Inflammatory macrophage treated with lipopolysaccharide for 4 hours (primary cell): Measurements from ENCODE around the gene ALDH8A1.

Experiments
- DNase-seq: peaks from one replicate; pipeline ENCODE4 v3.0.0-alpha.2; 2020

Gene ALDH8A1

GRCh38 chr6:134948691-134949090 lies 1.2 kb downstream of the ALDH8A1 start:
- DNase-seq = no peak

DNA sequence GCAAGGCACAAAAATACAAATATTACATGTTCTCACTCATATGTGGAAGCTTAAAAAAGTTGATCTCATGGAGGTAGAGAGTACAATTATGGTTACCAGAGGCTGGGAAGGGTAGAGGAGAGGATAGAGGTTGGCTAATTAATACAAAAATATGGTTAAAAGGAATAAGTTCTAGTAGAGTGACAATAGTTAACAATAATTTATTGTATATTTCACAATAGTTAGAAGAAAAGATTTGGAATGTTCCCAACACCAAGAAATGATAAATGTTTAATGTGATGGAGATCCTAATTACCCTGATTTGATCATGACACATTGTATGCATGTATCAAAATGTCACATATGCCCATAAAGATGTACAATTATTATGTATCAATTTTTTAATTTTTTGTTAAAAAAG lies 1.8 kb downstream of the ALDH8A1 start:
- DNase-seq = no peak

- no peak for DNase-seq
Measured at GRCh38 chr6:134945045-134945444, 4.9 kb downstream of the ALDH8A1 start.

DNA sequence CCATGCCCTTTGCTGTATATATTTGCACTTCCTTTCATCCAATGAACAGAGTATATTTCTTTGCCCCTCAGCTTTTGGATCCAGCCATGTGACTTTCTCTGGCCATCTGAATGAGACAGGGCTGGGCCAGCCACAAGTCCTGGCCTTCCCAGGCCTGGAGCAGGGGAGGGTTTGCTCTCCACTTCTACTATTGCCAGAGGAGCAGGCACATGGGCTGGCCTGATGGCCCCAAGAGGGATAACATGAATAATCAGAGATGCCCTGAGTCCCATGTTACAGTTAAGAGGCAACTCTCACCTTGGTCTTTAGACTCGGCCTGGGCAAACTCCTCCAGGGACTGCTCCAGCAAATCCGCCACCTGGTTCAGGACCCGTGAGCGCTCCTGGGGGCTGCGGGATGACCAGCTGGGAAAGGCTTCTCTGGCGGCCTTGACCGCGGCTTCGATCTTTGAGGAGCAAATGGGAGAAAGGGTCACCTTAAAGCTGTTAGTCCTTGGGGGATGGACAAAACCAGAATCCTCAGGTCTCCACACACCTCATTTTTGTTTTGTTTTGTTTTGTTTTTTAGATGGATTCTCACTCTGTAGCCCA lies 6.3 kb downstream of the ALDH8A1 start:
- DNase-seq = no peak

DNA sequence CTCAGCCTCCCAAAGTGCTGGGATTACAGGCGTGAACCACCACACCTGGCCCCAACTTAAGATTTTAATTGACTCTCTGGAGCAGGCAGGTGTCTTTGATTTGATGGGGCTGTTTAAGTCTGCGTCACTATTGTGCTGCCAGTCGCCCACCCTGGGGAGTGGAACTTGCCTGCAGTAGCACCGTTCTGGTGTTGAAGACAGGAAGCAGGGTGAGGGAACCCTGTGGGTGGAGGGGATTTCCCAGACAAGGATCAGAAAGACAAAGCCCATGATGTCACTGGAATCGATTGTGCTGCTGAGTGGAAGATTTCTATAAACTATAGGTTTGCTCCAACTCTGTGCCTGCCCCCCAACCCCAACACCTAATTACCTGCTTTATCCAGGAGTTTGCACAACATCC lies 11.0 kb downstream of the ALDH8A1 start:
- peak; percentile 69 for DNase-seq

DNA sequence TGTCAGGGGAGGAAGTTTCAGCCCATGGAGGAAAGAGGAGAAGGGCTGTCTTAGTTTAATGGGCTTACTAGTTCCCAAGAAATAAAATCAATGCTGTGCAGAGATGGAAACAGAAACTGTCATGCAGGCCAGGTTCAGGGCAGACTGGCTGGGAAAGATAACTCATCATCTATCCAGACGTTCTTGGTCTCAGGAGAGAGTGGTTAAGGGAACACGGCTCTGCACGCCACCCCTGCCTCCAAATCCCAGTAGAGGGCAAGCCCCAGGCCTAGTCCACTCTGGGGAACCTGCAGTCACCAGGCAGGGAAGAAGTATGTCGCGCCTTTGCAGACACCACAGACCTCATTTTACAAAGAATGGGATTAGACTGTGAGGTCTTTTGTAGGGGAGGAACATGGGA lies 12.5 kb downstream of the ALDH8A1 start:
- DNase-seq = no peak

- DNase-seq = no peak
Measured at GRCh38 chr6:134936931-134937330, 13.0 kb downstream of the ALDH8A1 start.

DNA sequence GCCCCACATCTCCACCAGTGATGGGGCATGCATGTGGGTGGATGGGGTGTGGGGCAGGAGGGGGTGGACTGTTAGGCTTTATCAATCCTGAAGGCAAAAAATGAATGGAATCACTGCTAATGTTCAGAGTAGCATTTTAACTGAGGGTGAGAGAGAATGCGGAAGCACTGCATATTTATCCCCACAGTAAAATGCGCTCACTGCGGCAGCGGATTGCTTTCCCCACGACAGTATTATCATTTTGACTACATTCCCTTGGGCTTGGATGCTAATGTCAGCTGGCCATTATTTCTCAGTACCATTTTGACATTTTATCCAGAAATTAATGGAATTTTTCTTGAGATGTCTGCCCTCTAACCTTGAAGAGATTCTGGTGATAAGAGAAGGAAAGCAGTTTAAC lies 13.4 kb downstream of the ALDH8A1 start:
- DNase-seq = no peak

DNA sequence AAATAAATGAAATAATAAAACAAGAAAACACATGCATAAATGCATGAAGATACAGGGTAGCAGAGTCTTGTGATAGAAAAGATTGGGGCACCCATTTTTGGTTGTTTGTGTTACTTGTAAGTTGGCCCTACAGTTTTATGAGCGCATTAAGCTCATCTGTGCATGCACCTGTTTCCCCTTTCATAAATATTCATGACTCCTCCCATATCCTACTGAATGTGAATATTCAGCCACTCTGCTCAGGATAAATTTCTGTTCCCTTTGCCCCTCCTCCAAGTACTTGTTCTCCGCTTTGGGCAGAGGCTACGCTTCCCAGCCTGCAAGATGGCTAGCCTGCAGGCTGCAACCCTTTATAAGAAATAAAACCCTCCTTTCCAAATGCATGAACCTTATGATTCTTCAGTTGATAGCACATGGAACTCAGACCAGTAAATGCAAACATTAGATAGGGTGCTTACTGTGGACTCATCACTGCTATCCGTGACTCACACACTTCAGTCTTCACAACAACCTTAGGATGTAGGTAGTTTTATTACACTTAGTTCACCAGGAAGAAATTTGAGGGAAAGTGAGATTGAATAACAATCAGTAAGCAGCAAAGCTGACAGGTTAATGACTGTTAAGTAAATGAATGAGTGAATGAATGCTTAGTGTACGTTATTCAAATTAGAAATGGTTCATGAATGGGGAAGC lies 15.0 kb downstream of the ALDH8A1 start:
- no peak for DNase-seq

DNA sequence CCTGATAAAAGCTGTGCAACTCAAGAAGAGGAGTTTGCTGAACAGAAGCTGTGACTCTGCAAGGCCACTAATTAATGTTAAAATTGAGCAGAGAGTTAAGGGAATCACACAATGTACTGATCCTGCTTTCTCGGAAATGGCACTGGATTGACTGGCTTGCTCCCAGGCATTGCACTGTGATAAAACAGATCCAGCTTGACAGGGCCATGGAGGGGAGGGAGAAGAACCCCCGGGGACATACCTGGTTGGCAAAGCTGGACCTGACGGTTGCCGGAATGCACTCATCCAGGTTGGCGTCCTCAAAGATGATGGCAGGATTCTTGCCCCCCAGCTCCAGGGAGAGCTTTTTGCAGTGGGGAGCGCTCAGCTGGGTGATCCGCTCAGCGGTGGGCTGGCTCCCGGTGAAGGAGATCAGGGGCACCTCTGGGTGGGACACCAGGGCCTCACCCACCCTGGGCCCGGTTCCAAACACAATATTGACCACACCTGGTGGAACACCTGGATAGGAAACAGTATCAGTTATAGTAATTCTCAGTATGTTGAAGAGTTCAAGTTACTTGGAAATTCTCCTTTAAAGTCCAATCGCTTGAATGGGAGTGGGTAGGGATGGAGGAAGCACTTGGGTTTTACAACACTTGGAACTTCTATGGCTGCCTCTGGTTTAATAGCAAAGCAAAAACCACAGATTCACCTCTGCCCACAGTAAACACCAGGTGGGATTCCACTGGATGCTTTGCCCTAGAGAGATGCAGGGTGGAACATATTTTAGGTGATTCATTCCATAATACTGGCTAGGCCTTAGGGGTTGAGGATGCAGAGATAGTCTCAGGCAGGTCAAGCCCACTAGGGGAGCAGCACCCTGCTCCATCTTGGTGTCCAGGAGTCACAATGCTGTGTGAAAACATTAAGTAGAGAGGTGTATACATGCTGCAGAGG lies 17.1 kb downstream of the ALDH8A1 start:
- no peak for DNase-seq

- DNase-seq = no peak
Measured at GRCh38 chr6:134932098-134932497, 17.8 kb downstream of the ALDH8A1 start.

GRCh38 chr6:134930463-134930862 lies 19.4 kb downstream of the ALDH8A1 start:
- peak; percentile 42 for DNase-seq

DNA sequence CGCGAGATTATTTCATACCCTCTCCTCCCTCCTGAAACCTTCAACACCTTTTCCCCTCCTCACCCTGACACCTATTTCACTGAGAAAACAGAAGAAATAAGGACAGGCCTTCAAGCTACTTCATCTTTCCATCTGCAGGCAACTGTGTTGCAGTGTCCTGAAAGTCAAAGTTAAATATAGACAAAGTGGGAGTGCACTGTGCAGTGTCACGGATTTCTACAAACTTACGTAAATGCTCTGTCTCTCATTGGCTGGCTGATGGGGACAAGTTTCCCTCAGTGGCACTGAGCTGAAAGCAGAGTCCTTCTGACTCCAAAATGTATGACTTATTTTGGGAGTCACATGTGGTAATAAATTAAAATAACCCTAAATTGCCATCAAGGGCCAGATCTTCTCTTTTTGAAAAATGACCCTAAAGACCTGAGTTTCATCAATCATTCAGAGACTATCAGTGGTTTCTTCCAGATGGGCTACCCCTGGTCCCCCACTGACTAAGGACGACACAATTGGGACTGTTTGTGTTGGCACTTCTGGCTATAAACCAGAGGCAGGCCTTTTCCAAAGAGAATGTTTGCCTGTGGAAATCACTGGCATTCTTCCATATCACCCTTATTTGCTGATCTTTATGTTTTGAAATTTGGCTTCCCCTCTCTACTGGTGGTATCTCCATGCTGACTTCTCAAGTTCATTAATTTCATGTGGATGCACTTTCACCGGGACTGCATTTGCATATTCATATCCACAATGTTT lies 21.6 kb downstream of the ALDH8A1 start:
- no peak for DNase-seq

GRCh38 chr6:134925800-134926199 lies 24.1 kb downstream of the ALDH8A1 start:
- DNase-seq = no peak

DNA sequence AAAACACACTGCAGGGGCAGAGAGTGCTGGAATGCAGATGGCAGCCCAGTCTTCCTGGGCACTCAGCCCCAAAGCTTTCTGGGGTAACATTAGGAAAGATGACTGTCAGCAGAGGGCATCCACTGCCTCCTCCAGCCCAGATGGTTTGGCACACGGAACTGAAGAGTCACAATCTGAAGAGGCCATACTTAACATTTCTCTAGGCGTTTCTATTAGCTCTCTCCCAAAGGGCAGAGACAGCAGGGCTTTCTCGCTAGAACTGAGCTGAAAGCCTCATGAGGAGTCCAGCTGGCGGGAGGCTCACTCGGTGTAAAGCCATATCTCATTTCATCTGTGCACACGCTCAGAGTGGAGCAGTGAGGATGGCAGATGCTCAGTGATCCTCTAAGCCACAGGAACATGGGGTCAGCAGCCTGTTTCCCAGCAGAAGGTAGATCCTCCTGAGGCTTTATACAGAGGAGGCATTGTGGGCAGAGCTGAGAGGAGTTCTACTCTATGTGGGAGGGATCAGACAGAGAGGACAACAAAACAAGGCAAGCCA lies 28.1 kb downstream of the ALDH8A1 start:
- DNase-seq = no peak

GRCh38 chr6:134921276-134921675 lies 28.6 kb downstream of the ALDH8A1 start:
- DNase-seq = no peak

DNA sequence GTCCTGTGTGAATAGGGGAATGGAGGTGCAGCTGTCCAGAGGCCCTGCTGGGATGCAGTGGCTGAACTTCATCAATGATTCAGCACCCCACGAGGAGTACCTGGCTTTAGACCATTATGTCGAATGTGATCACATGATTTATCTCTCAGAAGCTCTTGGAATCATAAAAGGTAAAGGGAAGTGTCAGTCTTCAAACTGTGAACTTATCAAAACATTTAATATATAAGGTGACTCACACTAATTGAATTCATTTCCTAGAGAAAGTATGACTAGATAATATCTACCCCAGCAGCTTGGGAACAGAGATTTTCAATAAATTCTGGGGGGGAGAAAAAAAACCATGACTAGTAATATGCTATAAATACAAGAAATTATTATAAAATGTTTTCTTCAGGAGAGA lies 29.5 kb downstream of the ALDH8A1 start:
- DNase-seq = no peak

GRCh38 chr6:134918418-134918961 lies 31.4 kb downstream of the ALDH8A1 start:
- no peak for DNase-seq

GRCh38 chr6:134911547-134911946 lies 38.4 kb downstream of the ALDH8A1 start:
- DNase-seq = no peak

GRCh38 chr6:134910593-134910935 lies 39.3 kb downstream of the ALDH8A1 start:
- DNase-seq = no peak

DNA sequence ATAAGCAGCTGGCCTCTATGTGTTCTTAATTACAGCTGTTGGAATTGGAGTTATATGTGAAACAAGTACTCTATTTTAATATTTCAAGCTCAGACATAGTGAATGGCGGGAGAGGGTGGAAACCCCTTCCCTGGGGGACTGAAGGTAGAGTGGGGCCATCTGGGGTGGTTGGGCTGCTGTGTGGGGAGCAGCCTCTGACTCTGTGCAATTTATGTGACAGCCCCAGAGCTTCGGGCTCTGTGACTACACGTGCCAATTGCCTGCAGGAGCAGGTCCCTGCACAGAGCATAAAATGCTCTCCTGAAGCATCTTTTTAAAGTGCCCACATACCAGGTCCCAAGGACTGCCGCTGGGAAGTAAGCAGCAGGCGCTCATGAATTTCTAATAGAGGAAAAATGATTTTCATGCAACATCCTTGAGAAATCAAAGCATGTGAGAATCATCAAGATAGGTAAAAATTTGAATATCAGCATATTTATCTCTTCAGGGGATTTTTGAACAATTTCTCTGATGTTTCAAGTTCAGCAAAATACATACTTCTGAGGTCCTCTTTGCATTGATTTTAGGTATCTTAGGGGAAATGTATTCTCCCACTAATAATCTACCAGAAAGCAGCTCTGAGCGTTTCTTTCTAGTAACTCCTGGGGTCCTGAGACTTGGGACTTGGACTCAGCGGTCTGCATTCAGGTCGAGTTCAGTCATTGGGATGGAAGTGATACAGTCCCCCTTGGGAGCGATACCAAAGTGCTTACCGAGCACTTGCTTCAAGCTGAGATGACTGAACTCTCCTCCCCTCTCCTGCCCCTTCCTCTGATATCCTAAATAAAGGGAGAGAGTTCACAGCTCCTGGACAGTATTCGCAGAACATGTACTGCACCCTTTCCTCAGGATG lies 40.0 kb downstream of the ALDH8A1 start:
- DNase-seq = no peak
